ENCODE measurements around the gene KDF1.

KDF1 gene

DNA sequence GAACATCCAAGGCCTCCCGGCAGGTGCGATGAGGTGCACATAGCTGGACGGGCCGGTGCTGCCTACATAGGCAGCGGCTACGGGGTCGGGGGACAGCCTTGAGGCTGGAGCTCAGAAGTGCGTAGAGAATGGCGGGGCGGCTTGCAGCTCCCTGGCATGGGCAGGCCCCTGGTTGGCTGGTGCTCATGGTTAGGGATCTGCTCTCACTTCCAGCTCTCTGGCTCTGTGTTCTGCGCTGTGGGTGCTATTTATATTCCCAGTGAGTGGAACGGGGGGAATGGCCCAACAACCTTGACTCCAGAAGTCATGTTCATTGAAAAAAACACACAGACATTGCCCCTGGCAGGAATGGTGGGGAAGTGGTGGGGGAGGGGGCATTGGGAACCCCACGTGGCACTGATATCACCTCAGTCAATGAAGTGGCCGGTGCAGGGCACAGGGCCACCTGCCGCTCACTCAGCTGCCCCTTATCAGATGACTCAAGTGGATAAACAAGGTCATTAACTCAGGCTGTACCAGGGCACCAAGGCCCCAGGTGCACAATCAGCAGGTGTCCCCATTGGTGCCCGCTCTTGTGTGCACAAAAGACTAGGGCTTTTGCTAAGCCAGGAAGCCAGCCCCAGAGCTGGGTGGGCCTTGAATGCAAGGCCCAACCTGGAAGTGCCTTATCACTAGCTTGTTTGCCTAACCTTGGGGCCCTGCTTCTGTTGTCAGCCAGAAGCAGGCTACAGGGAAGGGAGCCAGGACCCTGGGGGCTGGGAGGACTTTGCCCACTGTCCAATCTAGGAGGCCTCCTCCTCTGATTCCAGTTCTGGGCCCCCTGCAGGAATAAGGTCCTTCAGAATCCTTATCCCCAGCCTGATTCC lies 46.3 kb downstream of the KDF1 start, which contains the start of gene NR0B2:
Gene NR0B2, minus strand, starts transcription at position 222 of the 866 bp plus-strand sequence. Its CDS starts 35 bp downstream, at position 187.
- no peak for DNase-seq (ENCODE audit: low spot score)

GRCh38 chr1:26913389-26913753 lies 46.9 kb downstream of the KDF1 start:
- no peak for DNase-seq (ENCODE audit: low spot score)

DNA sequence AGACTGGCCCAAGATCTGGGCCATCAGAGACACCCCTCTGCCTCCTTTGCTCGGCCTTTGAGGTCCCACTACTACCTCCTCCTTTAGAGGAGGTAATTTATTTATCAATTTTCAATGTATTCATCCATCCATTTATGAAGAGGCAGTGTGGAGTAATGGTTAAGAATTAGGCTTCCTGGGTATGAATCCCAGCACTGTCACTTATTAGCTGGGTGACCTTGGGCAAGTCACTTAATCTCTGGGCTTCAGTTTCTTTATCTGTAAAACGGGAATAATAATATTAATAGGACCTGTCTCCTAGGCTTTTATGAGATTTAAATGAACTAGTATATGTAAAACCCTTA lies 48.1 kb downstream of the KDF1 start:
- no peak for DNase-seq (ENCODE audit: low spot score)

GRCh38 chr1:26911399-26912146 lies 48.7 kb downstream of the KDF1 start:
- no peak for DNase-seq (ENCODE audit: low spot score)

GRCh38 chr1:26910343-26911160 lies 49.7 kb downstream of the KDF1 start:
- no peak for DNase-seq (ENCODE audit: low spot score)

GRCh38 chr1:26909951-26910342 lies 50.3 kb downstream of the KDF1 start:
- no peak for DNase-seq (ENCODE audit: low spot score)

DNA sequence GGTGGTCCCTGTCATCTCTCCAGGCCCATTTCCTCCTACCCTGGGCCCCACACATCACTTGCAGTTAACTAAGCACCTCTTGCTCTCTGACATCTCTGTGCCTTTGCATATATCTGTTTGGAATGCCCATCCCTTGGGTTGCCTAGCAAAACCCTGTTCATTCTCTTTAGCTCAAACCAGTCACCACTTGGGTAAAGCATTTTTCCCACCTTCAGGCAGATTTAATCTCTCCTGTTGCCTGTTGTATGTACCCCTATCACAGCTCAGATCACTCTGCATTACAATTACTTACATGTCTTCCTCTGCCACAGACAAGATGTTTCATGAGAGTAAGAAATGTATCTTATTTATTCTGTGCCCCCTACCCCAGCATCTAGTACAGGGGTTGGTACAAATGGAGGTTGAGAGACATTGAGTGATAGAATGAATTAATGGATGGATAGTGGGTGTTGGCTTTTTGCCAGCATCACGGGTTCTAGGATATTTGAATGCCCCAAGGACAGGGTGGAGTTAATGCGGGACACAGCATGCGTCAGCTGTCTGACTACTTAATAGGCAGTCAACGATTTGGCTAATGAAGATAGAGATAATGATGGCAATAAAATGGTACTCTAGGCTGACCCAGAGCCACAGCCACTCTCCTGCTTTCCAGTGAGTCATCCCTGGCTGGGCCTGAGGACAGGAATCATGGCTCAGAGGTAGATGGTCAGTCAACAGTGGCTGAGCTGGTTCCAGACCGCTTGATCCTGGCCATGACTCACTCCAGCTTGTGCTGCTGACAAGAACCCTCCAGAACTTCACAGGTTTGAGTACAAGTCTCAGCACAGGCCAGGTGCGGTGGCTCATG lies 53.0 kb downstream of the KDF1 start:
- DNase-seq (ENCODE audit: low spot score): peak; percentile 86

DNA sequence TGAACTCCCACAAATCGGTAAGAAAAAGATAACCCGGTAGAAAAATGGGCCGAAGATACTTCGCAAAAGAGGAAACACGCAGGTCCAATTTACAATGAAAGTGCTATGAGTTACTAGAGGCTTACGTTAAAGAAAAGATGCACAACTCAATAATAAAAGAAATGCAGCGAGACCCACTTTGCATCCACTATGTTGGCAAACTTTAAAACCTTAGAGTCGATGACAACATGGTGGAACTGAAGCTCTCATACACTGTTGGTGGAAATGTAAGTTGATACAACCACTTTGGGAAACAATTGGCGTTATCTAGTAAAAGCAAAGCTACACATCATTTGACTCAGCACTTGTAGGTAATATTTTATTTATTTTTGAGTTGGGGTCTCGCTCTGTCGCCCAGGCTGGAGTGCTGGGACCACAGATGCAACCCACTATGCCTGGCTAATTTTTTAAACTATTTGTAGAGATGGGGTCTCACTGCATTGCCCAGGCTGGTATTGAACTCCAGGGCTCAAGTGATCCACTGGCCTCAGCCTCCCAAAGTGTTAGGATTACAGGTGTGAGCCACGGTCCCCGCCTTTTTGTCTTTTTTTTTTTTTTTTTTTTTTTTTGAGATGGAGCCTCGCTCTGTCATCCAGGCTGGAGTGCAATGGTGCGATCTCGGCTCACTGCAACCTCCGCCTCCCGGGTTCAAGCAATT lies 59.3 kb downstream of the KDF1 start:
- DNase-seq (ENCODE audit: low spot score): no peak

- peak; percentile 93 for DNase-seq (ENCODE audit: low spot score)
Observed at GRCh38 chr1:26900001-26900814, 60.1 kb downstream of the KDF1 start, which contains the start of gene GPATCH3. TSS of gene GPATCH3 (minus strand) at chr1:26900467. CDS start at chr1:26900442, 25 bp downstream.

Data from hepatic stellate cell (primary cell).